GM21515 (cell line): ENCODE measurements around the gene TBX15.

ENCODE experiments used
- ATAC-seq: cut with Tn5 transposase; IDR thresholded peaks from one replicate; pipeline ENCODE4 v1.9.1; 2021; ENCODE audit not compliant: unreplicated experiment

The TBX15 gene

GRCh38 chr1:119002028-119002686 lies 14.0 kb upstream of the TBX15 start:
- no peak for ATAC-seq

- ATAC-seq: no peak
These were observed 13.3 kb upstream of the TBX15 start for GRCh38 chr1:119001181-119002027.

GRCh38 chr1:119000371-119001180 lies 12.4 kb upstream of the TBX15 start:
- ATAC-seq: no peak

GRCh38 chr1:118999348-119000071 lies 11.4 kb upstream of the TBX15 start:
- ATAC-seq: no peak

GRCh38 chr1:118998171-118998570 lies 10.0 kb upstream of the TBX15 start:
- no peak for ATAC-seq

- no peak for ATAC-seq
These were observed 9.1 kb upstream of the TBX15 start for GRCh38 chr1:118997225-118997624.

GRCh38 chr1:118995312-118996016 lies 7.3 kb upstream of the TBX15 start:
- ATAC-seq: no peak

- no peak for ATAC-seq
These were observed 5.5 kb upstream of the TBX15 start for GRCh38 chr1:118993700-118994026.

- ATAC-seq: no peak
These were observed 4.9 kb upstream of the TBX15 start for GRCh38 chr1:118992868-118993699.

GRCh38 chr1:118992237-118992825 lies 4.2 kb upstream of the TBX15 start:
- ATAC-seq: no peak

GRCh38 chr1:118991448-118991847 lies 3.3 kb upstream of the TBX15 start:
- ATAC-seq: no peak

GRCh38 chr1:118990513-118991152 lies 2.5 kb upstream of the TBX15 start:
- ATAC-seq: no peak

GRCh38 chr1:118989878-118990378 lies 1.8 kb upstream of the TBX15 start:
- ATAC-seq: no peak

GRCh38 chr1:118989006-118989815 lies 1.1 kb upstream of the TBX15 start:
- no peak for ATAC-seq

- ATAC-seq: no peak
These were observed 516 bp downstream of the TBX15 start for GRCh38 chr1:118987468-118988185.

GRCh38 chr1:118986555-118987467 lies 1.3 kb downstream of the TBX15 start:
- ATAC-seq: no peak
